ENCODE measurements around the gene IL3.

GRCh38 chr5:132049559-132049958 is 10.9 kb upstream of the IL3 start:
- TF ChIP-seq CTCF (IDR thresholded peaks at IDR 0.05) (no peak), POLR2A (IDR thresholded peaks at IDR 0.05) (no peak), POLR2AphosphoS5 (IDR thresholded peaks at IDR 0.05; ENCODE audit: insufficient read depth in 1 of 2, low read depth in 1 of 2) (no peak)

All from vagina (tissue), 2 donors.